ENCODE data around the gene UPK1B. TPM values are rescaled to one million over a fixed set of nuclear protein-coding genes. Genes with fewer than 3 reads are reported as not detected.

Gene UPK1B
- total RNA-seq, 1 experiment from 2014 or later: 0.42 TPM

GRCh38 chr3:119194237-119195150 lies 21.1 kb downstream of the UPK1B start:
- H3K27ac Mint-ChIP-seq: no peak overlapping the region
- no peak for DNase-seq (ENCODE audit: low spot score)
- H3K4me1 Mint-ChIP-seq: peaks cover 4% of the 10 kb centered on the region
- no peaks in the 10 kb centered on the region for H3K36me3 Mint-ChIP-seq
- POLR2A ChIA-PET: no interaction called here
- no peaks in the 10 kb centered on the region for H3K9me3 Mint-ChIP-seq
- TF ChIP-seq IRF2 (CRISPR knock-in tag; IDR thresholded peaks at IDR 0.05; ENCODE audit: borderline replicate concordance, low read depth): no peak
- no peak for TF ChIP-seq RORB (CRISPR knock-in tag; IDR thresholded peaks at IDR 0.05)
- no peak for TF ChIP-seq SMAD3 (CRISPR knock-in tag; IDR thresholded peaks at IDR 0.05; ENCODE audit: borderline replicate concordance)
- TF ChIP-seq AFF4 (CRISPR knock-in tag; IDR thresholded peaks at IDR 0.05; ENCODE audit: borderline replicate concordance): no peak
- no peak for TF ChIP-seq ELF4 (CRISPR knock-in tag; IDR thresholded peaks at IDR 0.05; ENCODE audit: low read depth)
- ATAC-seq: no peak
- H3K4me3 Mint-ChIP-seq: no peak overlapping the region
- H3K27me3 Mint-ChIP-seq (ENCODE audit: low read depth): no peaks in the 10 kb centered on the region
- CTCF ChIA-PET: no interaction called here

GRCh38 chr3:119195151-119195476 lies 21.7 kb downstream of the UPK1B start:
- no peaks in the 10 kb centered on the region for H3K36me3 Mint-ChIP-seq
- no peak for DNase-seq (ENCODE audit: low spot score)
- CTCF ChIA-PET: no interaction called here
- peaks cover 4% of the 10 kb centered on the region for H3K4me1 Mint-ChIP-seq
- H3K4me3 Mint-ChIP-seq: no peak overlapping the region
- TF ChIP-seq ARID4B (CRISPR knock-in tag; IDR thresholded peaks at IDR 0.05; ENCODE audit: borderline replicate concordance) (no peak), GRHL2 (CRISPR knock-in tag; IDR thresholded peaks at IDR 0.05; ENCODE audit: insufficient replicate concordance, severe bottlenecking) (no peak), MYBL2 (CRISPR knock-in tag; IDR thresholded peaks at IDR 0.05) (no peak), CREM (CRISPR knock-in tag; IDR thresholded peaks at IDR 0.05) (no peak), AFF4 (CRISPR knock-in tag; IDR thresholded peaks at IDR 0.05; ENCODE audit: borderline replicate concordance) (no peak), HMGA2 (CRISPR knock-in tag; IDR thresholded peaks at IDR 0.05) (no peak)
- no peaks in the 10 kb centered on the region for H3K9me3 Mint-ChIP-seq
- H3K27me3 Mint-ChIP-seq (ENCODE audit: low read depth): no peaks in the 10 kb centered on the region
- POLR2A ChIA-PET: no interaction called here
- ATAC-seq: no peak
- H3K27ac Mint-ChIP-seq: no peak overlapping the region

Data from WTC11 (cell line).